H9 (cell line): ENCODE data around the gene GPC6. TPM values are rescaled to one million over a fixed set of nuclear protein-coding genes. Genes with fewer than 3 reads are reported as not detected.

ENCODE experiments used
- DNase-seq: peaks from one replicate; pipeline ENCODE4 v3.0.0-alpha.2; 2017
- H2AFZ ChIP-seq: one replicate; pipeline ENCODE4 v1.6.1; 2013; ENCODE audit warnings: mild to moderate bottlenecking, low read length, control low read depth, moderate library complexity
- H2AK5ac ChIP-seq: 2 replicates; pipeline ENCODE4 v1.6.1; 2013; ENCODE audit warnings: low read length, control low read depth, mixed read lengths; ENCODE audit not compliant: insufficient read length
- H2BK120ac ChIP-seq: one replicate; pipeline ENCODE4 v1.6.1; 2013; ENCODE audit warnings: low read depth, mild to moderate bottlenecking, low read length, control low read depth, inconsistent platforms; ENCODE audit not compliant: poor library complexity, severe bottlenecking
- H2BK12ac ChIP-seq: 2 replicates; pipeline ENCODE4 v1.6.1; 2013; ENCODE audit warnings: low read length, control low read depth, mixed read lengths, low read depth; ENCODE audit not compliant: insufficient read length
- H2BK15ac ChIP-seq: 2 replicates; pipeline ENCODE4 v1.6.1; 2013; ENCODE audit warnings: low read depth, low read length, control low read depth
- H2BK20ac ChIP-seq: one replicate; pipeline ENCODE4 v1.6.1; 2013; ENCODE audit warnings: low read depth, mild to moderate bottlenecking, low read length, control low read depth, inconsistent platforms; ENCODE audit not compliant: poor library complexity, severe bottlenecking
- H2BK5ac ChIP-seq: 2 replicates; pipeline ENCODE4 v1.6.1; 2013; ENCODE audit warnings: low read length, control low read depth, mixed read lengths; ENCODE audit not compliant: insufficient read length
- H3K14ac ChIP-seq: 2 replicates; pipeline ENCODE4 v1.6.1; 2013; ENCODE audit warnings: low read length, control low read depth; ENCODE audit not compliant: insufficient read depth
- H3K18ac ChIP-seq: 2 replicates; pipeline ENCODE4 v1.6.1; 2013; ENCODE audit warnings: low read depth, mild to moderate bottlenecking, mixed read lengths, low read length, control low read depth; ENCODE audit not compliant: insufficient read length
- H3K23ac ChIP-seq: 2 replicates; pipeline ENCODE4 v1.6.1; 2013; ENCODE audit warnings: low read length, control low read depth, mixed read lengths, low read depth; ENCODE audit not compliant: insufficient read length
- H3K23me2 ChIP-seq: 2 replicates; pipeline ENCODE4 v1.6.1; 2013; ENCODE audit warnings: low read depth, mild to moderate bottlenecking, mixed read lengths, low read length, control low read depth; ENCODE audit not compliant: insufficient read length, poor library complexity, severe bottlenecking
- H3K27ac ChIP-seq: 2 replicates; pipeline ENCODE4 v1.5.1; 2013; ENCODE audit warnings: low read length, control low read depth, mixed read lengths, low read depth; ENCODE audit not compliant: insufficient read length
- H3K27me3 ChIP-seq: 2 replicates; pipeline ENCODE4 v1.6.1; 2013; ENCODE audit warnings: low read length, control low read depth, inconsistent platforms; ENCODE audit not compliant: insufficient read depth
- H3K4ac ChIP-seq: 2 replicates; pipeline ENCODE4 v1.6.1; 2013; ENCODE audit warnings: low read depth, mild to moderate bottlenecking, control low read depth, inconsistent platforms, low read length, moderate library complexity
- H3K4me1 ChIP-seq: 2 replicates; pipeline ENCODE4 v1.6.1; 2013; ENCODE audit warnings: low read length, control low read depth, inconsistent platforms; ENCODE audit not compliant: insufficient read depth
- H3K4me2 ChIP-seq: 2 replicates; pipeline ENCODE4 v1.6.1; 2013; ENCODE audit warnings: low read length, control low read depth, mixed read lengths; ENCODE audit not compliant: insufficient read length, insufficient read depth
- H3K56ac ChIP-seq: 2 replicates; pipeline ENCODE4 v1.6.1; 2013; ENCODE audit warnings: low read depth, mild to moderate bottlenecking, mixed read lengths, low read length, control low read depth; ENCODE audit not compliant: insufficient read length
- H3K79me1 ChIP-seq: 2 replicates; pipeline ENCODE4 v1.6.1; 2013; ENCODE audit warnings: low read depth, mild to moderate bottlenecking, moderate library complexity, low read length, control low read depth, inconsistent platforms; ENCODE audit not compliant: insufficient read depth, poor library complexity, severe bottlenecking
- H3K79me2 ChIP-seq: 2 replicates; pipeline ENCODE4 v1.6.1; 2013; ENCODE audit warnings: low read length, control low read depth, inconsistent platforms; ENCODE audit not compliant: insufficient read depth
- H3K9ac ChIP-seq: 2 replicates; pipeline ENCODE4 v1.6.1; 2013; ENCODE audit warnings: low read length, control low read depth, mixed read lengths; ENCODE audit not compliant: insufficient read length; ENCODE audit errors: extremely low read depth
- H3K9me3 ChIP-seq: one replicate; pipeline ENCODE4 v1.6.1; 2013; ENCODE audit warnings: low read depth, low read length, inconsistent platforms; ENCODE audit not compliant: control insufficient read depth
- H3T11ph ChIP-seq: one replicate; pipeline ENCODE4 v1.6.1; 2013; ENCODE audit warnings: mild to moderate bottlenecking, low read length, control low read depth, inconsistent platforms
- H4K20me1 ChIP-seq: one replicate; pipeline ENCODE4 v1.6.1; 2013; ENCODE audit not compliant: control insufficient read depth, insufficient read length, insufficient read depth
- H4K5ac ChIP-seq: 2 replicates; pipeline ENCODE4 v1.6.1; 2013; ENCODE audit warnings: low read depth, mild to moderate bottlenecking, mixed read lengths, low read length, control low read depth; ENCODE audit not compliant: insufficient read length
- H4K8ac ChIP-seq: replicated peaks from 2 replicates; pipeline ENCODE4 v1.6.1; 2013; ENCODE audit warnings: low read length, control low read depth, mixed read lengths, low read depth; ENCODE audit not compliant: insufficient read length
- H4K91ac ChIP-seq: 2 replicates; pipeline ENCODE4 v1.6.1; 2013; ENCODE audit warnings: low read depth, mild to moderate bottlenecking, moderate library complexity, mixed read lengths, low read length, control low read depth; ENCODE audit not compliant: insufficient read length
- H3K27ac Mint-ChIP-seq, 3 experiments: 2 replicates in 2 of 3; 3 replicates in 1 of 3; pipeline ENCODE4 v1.8.0; 2020 to 2021; ENCODE audit warnings: mixed read lengths in 3 of 3, mild to moderate bottlenecking in 1 of 3, moderate library complexity in 1 of 3
- H3K27me3 Mint-ChIP-seq: 2 replicates; pipeline ENCODE4 v1.8.0; 2021; ENCODE audit warnings: low read depth, mild to moderate bottlenecking, moderate library complexity, mixed read lengths
- H3K36me3 Mint-ChIP-seq, 3 experiments: 2 replicates in 2 of 3; 3 replicates in 1 of 3; pipeline ENCODE4 v1.8.0; 2020 to 2021; ENCODE audit warnings: low read depth in 3 of 3, mixed read lengths in 3 of 3; ENCODE audit not compliant: insufficient read depth in 1 of 3
- H3K4me1 Mint-ChIP-seq, 2 experiments: 2 replicates each; pipeline ENCODE4 v1.8.0; 2020; ENCODE audit warnings: mixed read lengths in 2 of 2
- H3K4me3 Mint-ChIP-seq, 2 experiments: 2 replicates in 1 of 2; 3 replicates in 1 of 2; pipeline ENCODE4 v1.8.0; 2020 to 2021; ENCODE audit warnings: mild to moderate bottlenecking in 2 of 2, mixed read lengths in 2 of 2, moderate library complexity in 1 of 2
- H3K9me3 Mint-ChIP-seq, 2 experiments: 2 replicates in 1 of 2; 3 replicates in 1 of 2; pipeline ENCODE4 v1.8.0; 2020; ENCODE audit warnings: mild to moderate bottlenecking in 2 of 2, mixed read lengths in 2 of 2, moderate library complexity in 1 of 2
- total RNA-seq: library from RNA; stranded (reverse); gene quantifications from 2 replicates; pipeline ENCODE4 v1.2.1, GENCODE V29; 2021
- TF ChIP-seq, protein P1 (sequence below): fragments of 200-600 bp; sonication (generic); conservative IDR thresholded peaks from 3 replicates; pipeline ENCODE4 v1.8.0; 2021; ENCODE audit warnings: antibody characterized with exemption, mild to moderate bottlenecking

Gene GPC6
- total RNA-seq, 1 experiment from 2014 or later, result 15.6 TPM

- Histone ChIP-seq H2BK20ac (no peak overlapping the region), H3K4ac (no peak overlapping the region), H2BK12ac (no peak overlapping the region), H3K23ac (no peak overlapping the region), H4K20me1 (no peaks in the 10 kb centered on the region), H3K14ac (no peak overlapping the region), H4K5ac (no peak overlapping the region), H3K4me1 (no peaks in the 10 kb centered on the region), H3K23me2 (no peaks in the 10 kb centered on the region), H3K27ac (no peak overlapping the region), H2AFZ (no peak overlapping the region), H3K9ac (no peak overlapping the region), H2BK15ac (no peak overlapping the region), H2BK5ac (no peak overlapping the region), H4K8ac (no peak overlapping the region), H2AK5ac (no peak overlapping the region), H4K91ac (no peak overlapping the region), H3K27me3 (no peaks in the 10 kb centered on the region), H3K79me2 (no peaks in the 10 kb centered on the region), H3K18ac (no peak overlapping the region), H3K79me1 (no peaks in the 10 kb centered on the region), H3K9me3 (no peaks in the 10 kb centered on the region), H3K4me2 (no peak overlapping the region), H3T11ph (no peak overlapping the region), H2BK120ac (no peak overlapping the region), H3K56ac (no peak overlapping the region)
- Mint-ChIP-seq H3K36me3 (peaks cover 0 to 2% (median 0%) of the 10 kb centered on the region in 3 experiments; a peak in 2 of 7 replicates), H3K4me1 (peaks cover 2 to 5% of the 10 kb centered on the region in 2 experiments; a peak in 2 of 4 replicates), H3K9me3 (no peaks in the 10 kb centered on the region), H3K4me3 (no peak overlapping the region), H3K27me3 (no peaks in the 10 kb centered on the region), H3K27ac (no peak overlapping the region)
- DNase-seq, result no peak
- TF ChIP-seq, protein P1, sequence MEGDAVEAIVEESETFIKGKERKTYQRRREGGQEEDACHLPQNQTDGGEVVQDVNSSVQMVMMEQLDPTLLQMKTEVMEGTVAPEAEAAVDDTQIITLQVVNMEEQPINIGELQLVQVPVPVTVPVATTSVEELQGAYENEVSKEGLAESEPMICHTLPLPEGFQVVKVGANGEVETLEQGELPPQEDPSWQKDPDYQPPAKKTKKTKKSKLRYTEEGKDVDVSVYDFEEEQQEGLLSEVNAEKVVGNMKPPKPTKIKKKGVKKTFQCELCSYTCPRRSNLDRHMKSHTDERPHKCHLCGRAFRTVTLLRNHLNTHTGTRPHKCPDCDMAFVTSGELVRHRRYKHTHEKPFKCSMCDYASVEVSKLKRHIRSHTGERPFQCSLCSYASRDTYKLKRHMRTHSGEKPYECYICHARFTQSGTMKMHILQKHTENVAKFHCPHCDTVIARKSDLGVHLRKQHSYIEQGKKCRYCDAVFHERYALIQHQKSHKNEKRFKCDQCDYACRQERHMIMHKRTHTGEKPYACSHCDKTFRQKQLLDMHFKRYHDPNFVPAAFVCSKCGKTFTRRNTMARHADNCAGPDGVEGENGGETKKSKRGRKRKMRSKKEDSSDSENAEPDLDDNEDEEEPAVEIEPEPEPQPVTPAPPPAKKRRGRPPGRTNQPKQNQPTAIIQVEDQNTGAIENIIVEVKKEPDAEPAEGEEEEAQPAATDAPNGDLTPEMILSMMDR, result no peak
Observed at GRCh38 chr13:93450191-93450621, 223.6 kb downstream of the GPC6 start.
